DMS114 treated with DMSO at 0.1 percent for 48 hours (cell line): ENCODE measurements around the gene PRDM16.

ENCODE experiments used
- DNase-seq: peaks from one replicate; lab custom pipeline; 2025; ENCODE audit not compliant: unreplicated experiment; lab: John Stamatoyannopoulos, UW

The PRDM16 gene

DNA sequence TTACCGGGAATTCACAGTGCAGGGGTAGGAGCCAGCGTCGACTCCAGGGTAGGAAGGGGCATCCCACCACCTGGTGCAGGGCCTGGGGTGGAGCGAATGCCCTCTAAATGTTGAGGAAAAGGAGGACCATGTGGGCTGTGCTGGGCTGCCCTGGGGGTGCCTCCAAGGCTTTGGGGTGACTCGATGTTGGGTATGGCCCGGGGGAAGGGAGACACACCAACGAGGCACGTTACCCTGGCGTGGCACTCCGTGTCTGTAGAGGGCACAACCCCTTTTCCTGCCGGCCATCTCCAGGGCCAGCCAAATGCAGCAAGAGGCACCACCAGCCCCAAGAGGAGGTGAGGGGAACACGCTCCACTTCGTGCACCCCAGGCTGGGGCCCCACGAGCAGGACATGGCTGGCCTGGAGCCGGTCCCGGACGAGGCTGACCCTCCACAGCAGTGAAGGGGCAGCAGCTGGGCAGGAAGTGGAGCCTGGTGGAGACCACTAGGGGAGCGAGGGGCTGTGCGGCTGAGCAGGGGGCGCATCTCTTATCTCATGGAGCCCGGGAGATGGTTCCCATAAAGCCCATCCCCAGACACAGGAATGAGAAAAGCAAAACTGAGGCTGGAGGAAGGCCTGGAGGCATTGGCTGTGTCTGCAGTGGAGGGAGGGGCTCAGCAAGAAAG, 36.5 kb upstream of the PRDM16 start:
- DNase-seq, result no peak

DNA sequence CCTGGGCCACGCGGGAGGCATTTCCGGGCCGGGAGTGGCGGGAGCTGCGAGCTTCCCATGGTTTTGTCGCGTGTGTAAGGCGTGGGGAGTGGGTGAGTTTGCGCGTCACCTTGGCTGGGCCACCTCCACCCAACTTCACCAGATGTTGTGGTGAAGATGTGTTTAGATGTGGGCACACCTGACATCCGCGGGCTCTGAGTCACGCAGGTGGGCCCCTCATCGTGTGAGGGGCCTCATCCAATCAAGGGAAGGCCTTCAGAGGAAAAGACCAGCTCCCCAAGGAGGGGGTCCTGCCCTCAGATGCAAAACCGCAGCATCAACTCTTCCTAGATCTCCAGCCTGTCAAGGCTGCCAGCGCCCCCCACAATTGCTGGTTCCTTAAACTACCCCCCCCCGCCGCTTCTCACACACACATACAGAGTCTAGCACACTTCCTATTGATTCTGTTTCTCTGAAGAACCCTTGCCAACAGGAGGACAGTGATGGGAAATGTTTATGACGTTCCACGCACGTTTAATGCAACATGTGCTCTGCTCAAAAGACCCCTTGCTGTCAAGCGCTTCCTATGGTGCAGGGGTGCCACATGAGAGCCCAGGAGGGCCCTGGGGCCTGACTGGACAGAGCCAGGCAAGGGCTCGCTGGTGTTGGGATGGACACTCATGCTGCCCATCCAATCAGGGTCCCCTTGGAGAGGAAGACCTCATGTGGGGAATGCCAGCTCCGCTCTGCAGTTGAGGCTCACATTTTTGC, 35.8 kb upstream of the PRDM16 start:
- no peak for DNase-seq

DNA sequence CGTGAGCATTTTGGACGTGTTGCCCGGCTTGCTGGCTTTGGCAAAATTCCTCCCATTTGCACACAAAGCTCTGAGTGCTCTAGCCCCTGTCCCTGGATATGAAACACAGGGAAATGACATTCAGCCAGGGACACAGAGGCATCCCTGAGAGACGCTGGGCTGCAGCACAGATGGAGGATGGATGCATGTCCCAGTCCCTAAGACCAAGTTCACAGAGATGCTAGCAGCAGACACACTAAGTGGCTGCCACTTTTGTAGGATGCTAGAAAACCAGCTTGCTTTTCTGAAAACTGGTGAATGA, 35.3 kb upstream of the PRDM16 start:
- DNase-seq, result no peak

DNA sequence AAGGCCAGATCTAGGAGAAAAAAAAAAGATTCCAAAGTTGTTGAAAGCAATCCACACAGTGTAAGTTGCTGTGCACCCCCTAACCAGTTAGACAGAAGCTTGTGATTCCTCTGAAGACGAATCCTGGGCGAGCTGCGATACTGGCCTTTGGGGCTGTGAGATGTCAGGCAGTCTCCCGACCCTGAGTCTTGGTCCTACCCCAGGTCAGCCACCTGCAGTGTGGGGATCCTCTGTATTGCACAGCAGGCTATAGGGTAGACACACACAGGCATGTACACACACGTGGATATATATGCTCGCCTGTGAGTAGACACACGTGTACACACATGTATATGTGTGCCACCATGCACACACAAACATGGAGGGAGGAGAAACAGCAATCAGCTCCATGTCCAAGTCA, 34.8 kb upstream of the PRDM16 start:
- no peak for DNase-seq

DNA sequence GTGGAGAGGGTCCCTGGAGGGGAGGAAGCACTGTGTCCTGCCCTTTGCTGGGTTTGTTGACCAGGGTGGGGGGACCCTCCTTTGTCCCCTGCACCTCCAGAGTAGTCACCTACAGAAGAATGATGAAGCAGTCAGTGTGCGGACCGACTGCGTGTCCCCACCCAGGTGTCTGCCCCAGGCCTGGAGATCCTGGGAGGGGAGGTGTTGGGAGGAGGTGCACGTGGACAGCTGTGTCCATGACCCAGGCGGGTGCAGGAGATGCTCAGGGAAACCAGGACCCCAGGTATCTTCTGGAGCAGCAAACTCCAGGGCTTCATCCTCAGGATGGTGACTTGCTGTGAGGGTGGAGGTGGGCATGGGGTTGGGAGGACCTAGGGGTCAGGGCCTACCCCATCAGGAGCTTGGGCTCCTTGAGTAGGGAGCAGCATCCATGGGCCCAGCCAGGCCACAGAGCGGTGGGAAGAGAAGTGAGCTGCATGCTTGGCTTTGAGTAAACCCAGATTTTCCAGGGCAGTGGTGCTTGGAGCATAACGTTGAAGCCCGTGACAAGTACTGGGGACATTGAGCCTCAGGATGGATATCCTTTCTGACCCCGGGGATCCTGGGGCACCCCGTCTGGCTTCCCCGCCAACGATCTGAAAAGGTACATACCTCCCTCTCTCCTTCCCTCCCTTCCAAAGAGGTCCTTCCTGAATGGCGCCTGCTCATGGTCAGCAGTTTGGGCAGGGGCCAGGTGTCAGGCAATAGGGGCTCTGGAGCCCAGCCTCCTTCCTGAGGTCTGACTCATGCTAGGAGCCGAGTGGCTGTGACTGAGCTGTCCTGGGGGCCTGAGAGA, 34.1 kb upstream of the PRDM16 start:
- no peak for DNase-seq

DNA sequence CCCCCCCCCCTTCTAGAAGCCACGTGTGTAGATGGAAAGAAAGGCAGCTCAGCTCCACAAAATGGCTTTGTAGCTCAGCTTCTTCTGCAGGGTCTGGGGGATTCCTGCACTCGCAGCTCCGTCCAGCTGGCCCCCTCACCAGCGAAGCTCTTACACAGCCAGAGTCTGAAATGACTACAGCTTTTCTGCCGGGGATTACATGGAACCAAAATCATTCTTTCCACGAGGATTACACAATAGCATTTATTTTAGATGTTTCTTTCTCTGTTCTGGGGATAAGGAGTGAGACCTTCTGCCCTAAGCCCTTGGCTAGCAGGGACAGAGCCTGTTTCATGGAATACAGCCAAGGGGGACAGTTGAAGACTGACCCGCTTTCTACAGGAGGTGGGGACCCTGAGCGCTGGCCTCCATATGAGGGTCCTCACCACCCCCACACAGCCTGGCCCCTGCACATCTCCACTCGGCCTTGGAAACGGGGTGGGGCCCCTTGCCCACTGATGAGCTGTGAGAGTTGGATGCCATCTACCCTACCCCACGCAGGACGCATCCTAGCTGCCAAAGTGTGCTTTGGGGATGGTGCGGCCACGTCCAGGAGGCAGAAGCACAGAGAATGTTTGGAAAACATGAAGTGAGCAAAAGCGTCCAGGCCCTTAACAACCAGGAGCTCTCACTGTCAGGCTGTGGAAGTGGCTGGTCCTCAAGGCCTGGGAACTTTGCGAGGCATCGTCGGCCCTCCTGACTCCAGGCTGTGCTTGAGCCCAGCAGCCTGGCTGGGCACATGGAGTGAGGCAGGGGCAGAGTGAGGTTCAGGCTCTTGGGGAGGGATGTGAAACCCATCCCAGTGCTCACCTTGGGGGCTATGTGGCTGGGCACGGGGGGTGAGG, 33.2 kb upstream of the PRDM16 start:
- no peak for DNase-seq

DNA sequence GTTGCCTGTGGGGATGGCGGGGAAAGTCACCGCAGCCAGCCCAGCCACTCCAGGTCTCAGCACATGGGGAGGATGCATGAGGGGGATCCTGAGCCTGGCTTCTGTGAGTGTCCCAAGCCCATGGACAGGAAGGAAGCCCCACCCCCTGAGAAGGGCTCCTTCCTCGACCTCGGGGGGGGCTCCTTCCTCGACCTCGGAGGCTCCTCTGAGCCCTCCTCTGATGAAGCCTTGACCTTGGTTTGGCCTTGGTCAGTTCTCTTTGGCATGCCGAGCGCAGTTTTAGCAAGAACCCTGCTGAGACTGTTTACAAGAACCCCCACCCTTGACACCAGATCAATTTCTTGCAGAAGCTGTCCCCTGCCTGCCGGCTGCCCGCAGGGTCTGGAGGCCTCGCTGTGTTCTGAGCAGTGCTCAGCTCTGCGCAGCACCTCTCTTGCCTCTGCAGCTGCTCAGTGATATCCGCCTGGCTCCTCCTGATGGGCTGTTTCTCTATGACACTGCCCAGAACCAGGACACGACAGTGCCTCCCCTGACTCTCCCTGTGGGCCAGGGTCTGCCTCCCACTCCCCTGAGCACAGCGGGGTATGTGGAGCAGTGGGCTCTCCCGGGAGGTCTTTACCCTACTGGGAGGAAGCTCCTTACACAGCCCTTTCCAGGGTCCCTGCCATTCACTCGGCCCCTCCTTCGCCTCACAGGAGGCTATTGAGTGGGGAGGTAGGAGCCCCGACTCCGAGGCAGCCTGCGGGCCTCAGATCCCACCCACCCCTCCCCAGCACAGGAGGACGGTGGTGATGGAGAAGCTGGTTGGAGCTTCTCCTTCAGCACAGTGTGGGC, 32.3 kb upstream of the PRDM16 start:
- DNase-seq, result no peak

DNA sequence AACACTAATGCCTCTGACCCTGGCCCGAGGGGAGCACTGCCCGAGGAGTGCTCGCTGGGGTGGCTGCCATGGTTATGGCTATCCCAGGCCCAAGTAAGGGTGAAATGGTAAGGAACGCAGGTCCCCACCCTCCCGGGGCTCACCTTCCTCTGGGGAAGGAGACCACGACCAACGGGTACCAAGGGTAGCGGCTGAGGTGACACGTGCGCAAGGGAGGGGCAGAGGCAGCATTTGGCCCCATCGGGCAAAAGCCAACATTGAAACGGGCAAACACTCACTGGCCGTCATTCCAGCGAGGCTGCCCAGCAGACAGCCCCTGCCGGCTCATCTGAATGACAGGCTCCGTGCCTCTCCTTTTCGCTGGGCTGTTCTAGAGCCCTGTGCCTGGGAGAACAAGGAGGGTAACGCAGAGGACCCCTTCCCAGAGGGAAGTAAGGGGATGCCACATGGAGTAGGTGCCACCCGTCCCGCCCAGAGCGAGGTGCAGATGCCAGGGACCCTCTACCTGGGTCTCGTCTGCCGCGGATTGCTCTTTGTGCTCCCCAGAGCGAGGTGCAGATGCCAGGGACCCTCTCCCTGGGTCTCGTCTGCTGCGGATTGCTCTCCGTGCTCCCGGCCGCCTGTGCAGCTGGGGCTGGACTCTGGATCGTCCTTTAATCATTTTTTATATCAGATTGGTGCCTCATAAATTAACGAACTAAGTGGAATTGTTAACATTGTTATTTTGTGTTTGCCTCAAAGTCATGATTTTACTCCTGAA, 31.5 kb upstream of the PRDM16 start:
- DNase-seq, result no peak

DNA sequence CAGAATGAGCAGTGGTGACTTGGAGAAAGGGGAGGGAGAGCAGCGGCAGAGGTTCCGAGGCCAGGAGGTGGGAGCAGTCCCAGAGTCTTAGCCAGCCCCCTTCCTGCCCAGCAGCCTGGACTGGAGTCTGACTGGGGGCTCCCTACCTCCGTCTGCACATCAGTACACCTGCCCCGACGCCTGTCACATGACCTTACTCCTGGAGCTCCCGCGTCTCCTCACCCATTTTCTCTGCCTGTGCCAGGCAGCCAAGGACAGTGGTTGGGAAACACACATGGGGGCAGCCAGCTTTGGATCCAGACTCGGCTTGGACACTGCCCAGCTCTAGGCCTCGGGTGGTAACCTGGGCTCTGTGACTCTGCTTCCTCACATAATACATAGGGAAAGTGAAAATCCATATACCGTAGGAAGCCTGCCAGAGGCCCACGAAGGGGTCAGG, 30.9 kb upstream of the PRDM16 start:
- DNase-seq, result no peak

DNA sequence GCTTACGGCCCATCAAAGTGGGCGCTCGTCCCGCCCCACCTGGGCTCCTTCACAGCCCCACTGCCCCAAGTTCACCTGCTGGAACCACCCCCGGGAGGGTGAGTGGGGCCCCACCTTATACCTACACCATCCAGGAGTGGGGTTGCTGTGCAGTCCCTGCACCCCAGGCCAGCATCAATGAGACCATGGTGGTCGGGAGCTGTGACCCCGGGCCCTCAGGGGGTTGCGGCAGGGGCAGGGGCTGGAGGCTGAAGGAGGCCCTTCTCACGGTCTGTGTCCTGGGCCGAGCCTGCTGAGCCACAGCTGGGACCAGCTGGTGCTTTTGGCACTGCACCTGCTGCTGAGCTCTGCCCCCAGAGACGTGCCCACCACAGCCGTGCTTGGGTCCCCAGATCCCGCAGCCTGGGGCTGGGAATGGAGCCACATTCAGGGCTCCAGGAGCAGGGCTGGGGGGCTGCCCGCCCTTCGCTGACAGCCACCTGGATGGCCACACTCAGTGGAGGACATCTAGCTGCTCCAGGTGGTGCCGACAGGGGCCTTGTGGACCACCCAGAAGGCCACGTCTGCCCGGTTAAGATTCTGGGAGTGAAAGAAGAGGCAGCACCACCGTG, 30.3 kb upstream of the PRDM16 start:
- DNase-seq, result no peak

DNA sequence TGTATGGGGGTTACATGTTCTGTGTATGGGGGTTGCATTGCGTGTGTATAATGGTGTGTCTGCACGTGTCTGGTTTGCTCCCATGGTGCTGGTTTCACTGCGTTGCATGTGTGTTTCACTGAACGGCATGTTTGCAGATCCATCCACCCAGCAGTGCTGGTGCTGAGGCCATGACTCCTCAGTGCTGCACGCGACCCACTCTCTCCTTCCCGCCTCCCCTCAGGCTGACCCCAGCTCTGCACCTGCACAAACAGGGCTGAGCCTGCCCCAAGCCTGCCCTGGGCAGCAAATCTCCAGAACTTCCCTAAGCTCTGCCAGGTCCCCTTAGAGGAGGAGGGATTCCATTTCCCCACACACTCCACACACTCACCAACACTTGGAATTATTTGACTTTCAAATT, 29.0 kb upstream of the PRDM16 start:
- DNase-seq, result no peak

DNA sequence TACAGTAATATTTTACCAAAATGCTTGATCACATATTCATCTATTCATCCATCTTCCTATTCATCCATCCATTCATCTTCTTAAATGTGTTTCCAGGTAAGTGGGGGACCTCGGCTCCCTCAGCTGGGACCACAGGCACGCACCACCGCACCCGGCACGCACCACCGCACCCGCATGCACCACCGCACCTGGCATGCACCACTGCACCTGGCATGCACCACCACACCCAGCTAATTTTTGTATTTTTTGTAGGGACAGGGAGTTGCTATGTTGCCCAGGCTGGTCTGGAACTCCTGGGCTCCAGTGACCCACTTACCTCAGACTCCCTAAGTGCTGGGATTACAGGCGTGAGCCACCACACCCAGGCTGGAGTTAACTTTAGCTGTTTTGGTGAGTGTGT, 26.5 kb upstream of the PRDM16 start:
- DNase-seq, result no peak

DNA sequence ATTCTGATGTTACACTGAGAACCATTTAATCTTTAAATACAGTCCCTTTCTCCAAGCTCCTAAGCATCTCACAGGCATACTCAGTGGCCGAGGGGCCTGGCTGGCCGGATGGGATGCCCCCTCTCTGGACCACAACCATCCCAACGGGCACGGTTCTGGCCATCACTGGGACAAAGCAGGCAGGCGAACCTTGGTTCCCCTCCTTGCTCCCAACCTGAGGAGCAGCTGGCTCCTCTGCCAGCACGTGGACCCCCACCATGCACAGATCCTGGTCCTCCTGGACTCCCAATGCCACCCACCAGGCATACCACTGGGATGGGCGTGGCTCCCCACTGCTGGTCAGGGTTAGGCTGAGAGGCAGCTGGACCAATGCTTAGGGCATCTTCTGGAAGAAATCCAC, 19.8 kb upstream of the PRDM16 start:
- no peak for DNase-seq

DNA sequence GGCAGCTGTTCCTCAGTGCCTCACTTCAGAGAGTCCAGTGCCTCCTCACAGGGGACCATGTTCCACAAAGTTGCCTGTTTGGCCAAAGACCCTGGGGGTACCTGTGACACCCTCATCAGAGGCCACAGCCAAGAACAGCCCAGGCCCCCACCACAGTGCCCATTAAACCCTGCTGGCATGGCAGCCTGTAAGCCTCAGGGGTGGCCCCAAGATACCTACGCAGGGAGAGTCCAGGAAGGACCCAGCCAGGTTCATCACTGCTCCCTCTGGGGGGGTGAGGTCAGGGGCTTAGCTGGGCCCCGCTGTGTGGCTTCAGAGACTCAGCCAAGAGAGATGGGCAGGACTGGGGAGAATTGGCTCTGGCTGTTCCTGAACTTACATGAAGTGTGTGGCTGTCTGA, 19.1 kb upstream of the PRDM16 start:
- DNase-seq, result no peak

DNA sequence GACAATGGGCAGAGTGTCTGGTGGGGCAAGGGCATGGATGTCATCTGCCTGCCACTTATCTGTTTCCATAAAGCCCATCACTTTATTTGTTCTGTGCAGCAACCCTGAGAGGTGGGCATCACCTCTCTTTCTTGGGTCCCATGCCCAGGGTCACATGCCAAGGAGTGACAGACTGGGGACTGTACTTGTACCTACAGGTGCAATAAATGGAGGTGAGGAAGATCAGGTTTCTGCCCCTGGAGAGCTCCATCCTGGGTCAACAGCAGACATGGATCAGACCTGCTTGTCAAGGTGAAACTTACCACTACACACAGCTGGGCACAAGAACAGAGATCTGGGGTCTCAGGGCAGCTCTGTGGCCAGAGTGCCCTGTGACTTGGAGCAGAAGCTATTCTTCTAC, 18.4 kb upstream of the PRDM16 start:
- no peak for DNase-seq

DNA sequence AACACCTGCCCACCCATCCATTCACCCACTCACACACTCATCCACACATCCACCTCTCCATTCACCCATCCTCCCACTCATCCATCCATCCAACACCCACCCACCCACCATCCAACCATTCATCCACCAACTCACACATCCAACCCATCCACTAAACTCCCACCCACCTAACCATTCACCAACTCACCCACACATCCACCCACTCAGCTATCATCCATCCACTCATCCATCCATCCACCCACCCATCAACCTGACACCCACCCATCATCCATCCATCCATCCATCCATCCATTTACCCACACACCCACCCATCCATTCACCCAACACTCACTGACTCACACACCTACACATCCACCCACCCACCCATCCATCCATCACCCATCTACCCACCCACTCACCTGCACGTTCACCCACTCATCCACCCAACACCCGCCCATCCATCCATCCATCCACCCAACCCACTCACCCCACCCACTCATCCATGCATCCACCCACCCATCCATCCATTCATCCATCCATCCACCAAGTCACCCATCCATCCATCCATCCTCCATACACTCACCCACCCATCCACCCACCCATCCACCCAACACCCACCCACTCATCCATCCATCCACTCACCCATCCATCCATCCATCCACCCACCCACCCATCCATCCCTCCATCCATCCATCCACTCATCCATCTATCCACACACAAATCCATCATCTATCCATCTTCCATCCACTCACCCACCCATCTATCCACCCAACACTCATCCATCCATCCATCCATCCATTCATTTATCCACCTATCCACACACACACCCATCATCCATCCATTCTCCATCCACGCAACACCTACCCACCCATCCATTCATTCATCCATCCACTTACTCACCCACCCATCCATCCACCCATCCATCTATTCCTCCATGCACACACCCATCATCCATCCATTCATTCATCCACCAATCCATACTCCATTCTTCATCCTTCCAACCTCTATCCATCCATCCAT, 17.4 kb upstream of the PRDM16 start:
- no peak for DNase-seq

DNA sequence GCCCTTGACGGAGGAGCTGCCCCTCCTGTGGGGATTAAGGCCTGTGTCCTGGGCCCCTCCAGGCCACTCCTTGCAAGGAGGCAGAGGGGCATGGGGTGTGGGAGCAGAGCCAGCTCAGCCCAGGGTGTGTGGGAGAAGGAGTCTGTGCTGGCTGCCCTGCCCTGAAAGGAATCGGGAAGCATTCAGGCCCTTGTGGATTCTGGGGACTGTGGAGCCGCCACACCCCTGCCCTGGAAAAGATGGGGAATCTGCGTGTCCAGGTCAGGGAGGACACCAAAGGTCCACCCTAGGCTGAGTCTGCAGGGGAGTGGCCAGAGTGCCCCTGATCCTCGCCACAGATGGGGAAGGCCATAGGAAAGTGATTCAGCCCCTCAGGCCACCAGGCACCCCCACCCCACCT, 16.5 kb upstream of the PRDM16 start:
- DNase-seq, result no peak
